ENCODE data around the gene PPP4R2. TPM values are rescaled to one million over a fixed set of nuclear protein-coding genes. Genes with fewer than 3 reads are reported as not detected.

The PPP4R2 gene
- total RNA-seq, 1 experiment from 2014 or later: 62.7 TPM

DNA sequence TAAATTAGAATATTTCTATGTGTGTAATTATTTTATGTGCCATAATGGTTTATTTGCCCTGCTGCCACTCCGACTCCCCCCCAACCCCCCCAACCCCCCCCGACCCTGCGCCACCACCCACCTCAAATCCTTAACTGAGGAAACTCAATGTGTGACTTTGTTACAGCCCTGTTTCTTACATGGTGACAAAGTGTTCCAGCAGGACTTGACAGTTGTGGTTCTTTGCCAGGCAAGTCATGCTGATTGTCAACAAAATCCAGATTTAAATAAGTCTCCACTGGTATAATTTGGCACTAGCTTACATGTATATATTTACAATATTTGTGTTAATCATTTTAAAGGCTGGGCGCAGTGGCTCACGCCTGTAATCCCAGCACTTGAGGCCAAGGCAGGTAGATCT is 72.6 kb downstream of the PPP4R2 start:
- Histone ChIP-seq H3K9ac (ENCODE audit: low read length) (no peak overlapping the region), H3K27me3 (ENCODE audit: low read length) (no peaks in the 10 kb centered on the region), H3K4me3 (ENCODE audit: low read length) (no peak overlapping the region), H3K79me2 (ENCODE audit: low read length) (no peaks in the 10 kb centered on the region), H3F3A (ENCODE audit: low read length, unreplicated experiment) (no peaks in the 10 kb centered on the region), H3K27ac (ENCODE audit: low read length) (no peak overlapping the region), H3K4me1 (ENCODE audit: insufficient read depth, low read length) (no peaks in the 10 kb centered on the region), H3K4me2 (ENCODE audit: low read length) (no peak overlapping the region), H3K9me2 (replicated peaks; ENCODE audit: low read length) (no peaks in the 10 kb centered on the region), H2AFZ (ENCODE audit: low read length) (no peak overlapping the region), H3K9me3 (ENCODE audit: low read length) (no peaks in the 10 kb centered on the region), H3K36me3 (ENCODE audit: low read depth, low read length) (peaks cover 28% of the 10 kb centered on the region; the same call in 1 of the 2 replicates), H4K20me1 (ENCODE audit: low read length) (no peaks in the 10 kb centered on the region)
- ChIA-PET POLR2A (ENCODE audit: unreplicated experiment) (no interaction called here), CTCF (no interaction called here)
- BruUV-seq (replicated peaks): no TSS peak
- ATAC-seq: no peak
- no peak for DNase-seq
- intact Hi-C loops (cut with micrococcal nuclease): no loop called here
- TF ChIP-seq EZH2 (IDR thresholded peaks at IDR 0.05; ENCODE audit: low read length, unreplicated experiment): no peak
- no peak for TF ChIP-seq EZH2phosphoT487 (IDR thresholded peaks at IDR 0.05; ENCODE audit: borderline replicate concordance, low read length)
- no peak for TF ChIP-seq CTCF (conservative IDR thresholded peaks at IDR 0.05; ENCODE audit: low read depth, low read length)

DNA sequence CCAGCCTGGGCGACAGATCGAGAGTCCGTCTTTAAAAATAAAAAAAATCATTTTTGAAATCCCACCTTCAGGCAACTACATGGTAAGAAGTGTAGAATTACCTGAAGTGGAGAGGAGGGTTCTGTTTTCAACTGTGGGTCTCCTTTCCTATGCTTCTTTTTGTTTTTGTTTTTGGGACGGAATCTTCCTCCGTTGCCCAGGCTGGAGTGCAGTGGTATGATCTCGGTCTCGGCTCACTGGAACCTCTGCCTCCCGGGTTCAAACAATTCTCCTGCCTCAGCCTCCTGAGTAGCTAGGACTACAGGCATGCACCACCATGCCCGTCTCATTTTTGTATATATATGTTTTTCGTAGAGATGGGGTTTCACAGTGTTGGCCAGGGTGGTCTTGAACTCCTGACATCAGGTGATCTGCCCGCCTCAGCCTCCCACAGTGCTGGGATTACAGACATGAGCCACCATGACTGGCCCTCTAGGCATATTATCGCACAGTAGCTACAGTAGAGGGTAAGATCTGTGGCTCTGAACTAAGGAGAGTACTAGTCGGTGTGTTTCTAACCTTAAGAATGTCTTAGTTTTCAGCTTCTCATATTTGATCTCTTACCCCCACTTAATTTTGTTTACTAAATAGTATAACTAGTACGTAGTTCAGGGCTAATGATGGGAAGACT is 73.3 kb downstream of the PPP4R2 start:
- Histone ChIP-seq H3K4me2 (ENCODE audit: low read length) (no peak overlapping the region), H3K27me3 (ENCODE audit: low read length) (no peaks in the 10 kb centered on the region), H3K4me1 (ENCODE audit: insufficient read depth, low read length) (no peaks in the 10 kb centered on the region), H3K36me3 (ENCODE audit: low read depth, low read length) (peaks cover 21% of the 10 kb centered on the region; the same call in 1 of the 2 replicates), H3F3A (ENCODE audit: low read length, unreplicated experiment) (no peaks in the 10 kb centered on the region), H3K9me3 (ENCODE audit: low read length) (no peaks in the 10 kb centered on the region), H3K27ac (ENCODE audit: low read length) (no peak overlapping the region), H3K9ac (ENCODE audit: low read length) (no peak overlapping the region), H3K4me3 (ENCODE audit: low read length) (no peak overlapping the region), H3K9me2 (replicated peaks; ENCODE audit: low read length) (no peaks in the 10 kb centered on the region), H4K20me1 (ENCODE audit: low read length) (no peaks in the 10 kb centered on the region), H2AFZ (ENCODE audit: low read length) (no peak overlapping the region), H3K79me2 (ENCODE audit: low read length) (no peaks in the 10 kb centered on the region)
- DNase-seq (no peak), ATAC-seq (no peak)
- CTCF ChIA-PET: no interaction called here
- POLR2A ChIA-PET (ENCODE audit: unreplicated experiment): no interaction called here
- TF ChIP-seq EZH2 (IDR thresholded peaks at IDR 0.05; ENCODE audit: low read length, unreplicated experiment) (no peak), EZH2phosphoT487 (IDR thresholded peaks at IDR 0.05; ENCODE audit: borderline replicate concordance, low read length) (no peak), CTCF (conservative IDR thresholded peaks at IDR 0.05; ENCODE audit: low read depth, low read length) (no peak)
- BruUV-seq (replicated peaks): no TSS peak
- intact Hi-C loops (cut with micrococcal nuclease): loop anchor here (5.0 kb wide), 1 partner anchor 133 kb away; no protein-coding TSS in a partner anchor

All from PC-3 (cell line).